ENCODE measurements around the gene KCNK5.

KCNK5 gene

DNA sequence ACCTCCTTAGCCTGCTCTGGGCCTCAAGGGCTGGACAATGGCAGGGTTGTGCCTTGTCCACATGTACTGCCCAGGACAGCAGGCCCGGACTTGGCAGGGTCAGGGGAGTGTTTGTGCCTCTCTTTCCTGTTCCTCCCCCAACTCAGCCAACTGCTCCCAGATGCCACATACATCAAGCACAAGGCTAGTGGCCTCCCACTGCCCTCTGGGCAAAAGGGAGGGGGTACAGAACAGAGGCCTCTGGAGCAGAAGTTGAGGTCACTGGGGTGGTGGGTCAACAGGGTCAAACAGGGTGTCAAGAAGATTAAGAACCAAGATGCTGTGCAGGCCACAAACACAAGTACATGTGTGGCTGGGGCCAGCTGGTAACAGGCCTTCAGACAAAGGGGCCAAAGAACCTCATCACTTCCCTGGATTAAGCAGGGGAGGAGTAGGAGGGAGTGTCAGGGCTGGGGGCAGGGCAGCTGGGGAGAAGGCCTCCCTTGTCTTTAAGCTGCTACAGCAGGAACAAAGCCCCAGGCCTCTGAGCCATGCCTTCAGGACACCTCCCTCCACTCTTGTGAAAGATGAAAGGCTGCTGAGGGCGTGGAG is 36.0 kb downstream of the KCNK5 start:
- H3K9me3 ChIP-seq (ENCODE audit: control insufficient read depth in 5 of 5, low read length in 5 of 5): peaks cover 0 to 4% (median 0%) of the 10 kb centered on the region in 5 donors
- H3K4me1 ChIP-seq (ENCODE audit: control insufficient read depth in 5 of 5, insufficient read depth in 5 of 5, low read length in 5 of 5): peaks cover 0 to 4% (median 0%) of the 10 kb centered on the region in 5 donors
- H3K36me3 ChIP-seq (ENCODE audit: control insufficient read depth in 5 of 5, insufficient read depth in 5 of 5, low read length in 5 of 5): peaks cover 0 to 14% (median 11%) of the 10 kb centered on the region in 5 donors
- H3K9ac ChIP-seq (ENCODE audit: low read length in 5 of 5): no peak overlapping the region
- no peaks in the 10 kb centered on the region for H3K27me3 ChIP-seq (ENCODE audit: control insufficient read depth in 5 of 5, insufficient read depth in 4 of 5, low read length in 5 of 5)
- H3K4me3 ChIP-seq (ENCODE audit: low read depth in 1 of 5, low read length in 5 of 5): no peak overlapping the region
- H3K27ac ChIP-seq (ENCODE audit: low read depth, low read length): no peak overlapping the region

DNA sequence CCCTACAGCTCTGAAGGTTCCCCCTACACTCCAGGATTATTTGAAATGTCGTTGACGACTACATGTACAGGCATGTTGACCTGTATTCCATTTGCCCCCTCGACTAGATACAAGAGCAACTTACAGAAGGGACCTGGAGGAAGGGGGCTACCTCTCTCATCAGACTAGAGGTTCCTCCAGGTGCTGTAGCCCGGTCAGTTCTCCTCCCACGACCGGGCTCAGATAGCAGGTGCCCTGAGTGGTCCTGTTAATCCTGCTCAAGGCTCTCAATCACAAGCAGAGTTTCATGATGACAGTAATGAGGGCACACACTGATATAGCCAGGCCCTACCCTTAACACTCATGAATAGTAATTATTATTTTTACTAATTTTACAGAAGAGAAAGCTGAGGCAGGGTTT is 36.5 kb downstream of the KCNK5 start:
- H3K9me3 ChIP-seq (ENCODE audit: control insufficient read depth in 5 of 5, low read length in 5 of 5): peaks cover 0 to 4% (median 0%) of the 10 kb centered on the region in 5 donors
- peaks cover 0 to 14% (median 11%) of the 10 kb centered on the region in 5 donors for H3K36me3 ChIP-seq (ENCODE audit: control insufficient read depth in 5 of 5, insufficient read depth in 5 of 5, low read length in 5 of 5)
- H3K27ac ChIP-seq (ENCODE audit: low read depth, low read length): no peak overlapping the region
- no peak overlapping the region for H3K4me3 ChIP-seq (ENCODE audit: low read depth in 1 of 5, low read length in 5 of 5)
- no peak overlapping the region for H3K9ac ChIP-seq (ENCODE audit: low read length in 5 of 5)
- H3K4me1 ChIP-seq (ENCODE audit: control insufficient read depth in 5 of 5, insufficient read depth in 5 of 5, low read length in 5 of 5): peaks cover 0 to 4% (median 0%) of the 10 kb centered on the region in 5 donors
- H3K27me3 ChIP-seq (ENCODE audit: control insufficient read depth in 5 of 5, insufficient read depth in 4 of 5, low read length in 5 of 5): no peaks in the 10 kb centered on the region

DNA sequence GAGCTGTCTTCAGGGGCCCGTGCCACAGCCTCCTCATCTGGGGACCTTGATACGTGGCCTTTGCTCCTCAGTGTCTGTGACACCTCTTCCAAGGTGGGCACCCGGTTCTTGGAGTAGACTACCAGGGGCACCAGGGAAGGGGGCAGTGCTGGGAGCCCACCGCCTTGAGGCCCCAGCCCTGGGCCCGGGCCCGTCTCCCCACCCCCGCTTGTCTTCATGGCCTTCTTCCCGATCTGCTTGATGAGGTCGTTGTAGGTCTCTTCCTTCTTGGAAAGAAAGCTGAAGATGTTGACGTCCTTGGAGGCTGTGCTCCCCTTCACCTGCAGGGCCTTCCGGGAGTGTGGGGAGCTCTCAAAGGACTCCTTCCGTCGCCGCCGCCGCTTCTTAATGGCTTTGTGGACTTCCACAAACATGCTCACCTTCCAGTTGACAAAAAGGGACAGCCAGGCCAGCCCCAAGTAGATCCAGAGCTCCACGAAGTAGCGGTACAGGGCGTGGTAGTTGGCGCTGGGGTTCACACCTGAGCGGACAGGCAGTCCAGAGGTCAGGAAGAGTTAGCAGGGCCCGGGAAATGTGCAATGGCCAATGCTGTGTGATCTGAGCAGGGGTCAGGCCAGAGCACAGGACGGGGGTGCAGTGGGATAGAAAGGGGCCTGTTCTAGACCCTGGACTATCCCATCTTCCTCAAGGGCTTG is 37.9 kb downstream of the KCNK5 start:
- Histone ChIP-seq H3K9me3 (ENCODE audit: control insufficient read depth in 5 of 5, low read length in 5 of 5) (peaks cover 0 to 4% (median 0%) of the 10 kb centered on the region in 5 donors), H3K9ac (ENCODE audit: low read length in 5 of 5) (no peak overlapping the region), H3K4me3 (ENCODE audit: low read depth in 1 of 5, low read length in 5 of 5) (no peak overlapping the region), H3K27ac (ENCODE audit: low read depth, low read length) (no peak overlapping the region), H3K36me3 (ENCODE audit: control insufficient read depth in 5 of 5, insufficient read depth in 5 of 5, low read length in 5 of 5) (peaks cover 0 to 14% (median 11%) of the 10 kb centered on the region in 5 donors), H3K27me3 (ENCODE audit: control insufficient read depth in 5 of 5, insufficient read depth in 4 of 5, low read length in 5 of 5) (no peaks in the 10 kb centered on the region), H3K4me1 (ENCODE audit: control insufficient read depth in 5 of 5, insufficient read depth in 5 of 5, low read length in 5 of 5) (peaks cover 0 to 4% (median 0%) of the 10 kb centered on the region in 5 donors)

DNA sequence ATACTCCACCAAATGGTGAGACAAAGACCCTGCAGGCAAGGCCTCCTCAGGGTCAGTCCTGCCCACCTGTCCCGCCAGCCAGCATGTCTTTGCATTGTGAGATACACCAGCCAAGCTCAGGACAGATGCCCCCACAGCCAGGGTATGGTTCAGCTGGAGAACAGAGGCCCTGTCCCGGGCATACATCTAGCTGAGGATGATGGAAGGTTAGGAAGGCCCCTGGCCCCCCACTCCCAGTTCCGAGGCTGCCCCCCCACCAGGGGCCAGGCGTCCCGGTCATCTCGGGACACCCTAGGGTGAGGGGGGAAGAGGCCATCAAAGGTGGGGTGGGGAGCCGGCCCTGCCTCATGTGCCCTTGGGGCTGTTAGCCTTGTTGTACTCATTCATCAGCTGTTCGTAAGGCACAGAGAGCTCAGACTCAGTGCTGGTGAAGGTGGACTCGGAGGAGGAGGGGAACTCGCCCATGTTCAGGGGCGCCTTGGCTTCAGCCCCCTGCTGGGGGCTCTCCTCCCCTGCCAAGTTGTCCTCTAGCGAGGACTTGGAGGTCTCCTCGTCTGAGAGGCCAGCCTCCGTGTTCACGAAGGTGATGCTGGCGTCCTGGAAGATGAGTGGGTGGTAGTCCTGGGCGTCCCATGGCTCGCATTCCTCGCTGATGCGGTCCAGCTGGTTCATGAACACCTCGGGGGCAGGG is 38.6 kb downstream of the KCNK5 start:
- no peak overlapping the region for H3K4me3 ChIP-seq (ENCODE audit: low read depth in 1 of 5, low read length in 5 of 5)
- H3K36me3 ChIP-seq (ENCODE audit: control insufficient read depth in 5 of 5, insufficient read depth in 5 of 5, low read length in 5 of 5): peaks cover 0 to 14% (median 11%) of the 10 kb centered on the region in 5 donors
- peaks cover 0 to 4% (median 0%) of the 10 kb centered on the region in 5 donors for H3K9me3 ChIP-seq (ENCODE audit: control insufficient read depth in 5 of 5, low read length in 5 of 5)
- no peaks in the 10 kb centered on the region for H3K27me3 ChIP-seq (ENCODE audit: control insufficient read depth in 5 of 5, insufficient read depth in 4 of 5, low read length in 5 of 5)
- peaks cover 0 to 4% (median 0%) of the 10 kb centered on the region in 5 donors for H3K4me1 ChIP-seq (ENCODE audit: control insufficient read depth in 5 of 5, insufficient read depth in 5 of 5, low read length in 5 of 5)
- H3K27ac ChIP-seq (ENCODE audit: low read depth, low read length): no peak overlapping the region
- no peak overlapping the region for H3K9ac ChIP-seq (ENCODE audit: low read length in 5 of 5)

DNA sequence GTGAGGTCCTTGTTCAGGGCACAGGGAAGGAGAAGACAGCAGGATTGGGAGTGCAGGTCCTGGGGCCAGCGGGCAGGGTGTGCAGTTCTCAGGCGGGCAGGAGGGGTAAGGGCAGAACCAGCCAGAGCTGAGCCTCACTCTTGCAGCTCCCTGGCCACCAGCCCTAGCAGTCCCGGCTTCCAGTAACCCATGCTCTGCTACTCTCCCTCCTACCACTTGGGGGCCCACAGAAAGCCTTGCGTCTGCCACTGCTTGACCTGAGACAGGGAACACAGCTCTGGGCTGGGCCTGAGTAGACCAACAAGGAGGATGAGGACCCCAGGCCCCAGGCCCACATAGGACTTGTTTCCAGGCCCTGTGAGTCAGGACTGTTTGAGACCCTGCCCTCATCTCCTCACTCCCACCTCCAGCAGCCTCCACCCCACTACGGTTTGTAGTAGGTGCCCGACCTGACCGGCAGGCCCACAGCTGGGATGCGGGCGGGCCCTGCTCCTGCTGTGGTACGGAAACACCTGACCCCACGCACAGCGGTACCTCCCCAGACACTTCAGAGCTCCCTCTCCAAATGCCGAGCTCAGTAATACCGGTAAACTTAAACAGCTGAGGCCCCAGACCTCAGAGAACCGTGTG is 39.2 kb downstream of the KCNK5 start:
- H3K9ac ChIP-seq (ENCODE audit: low read length in 5 of 5): no peak overlapping the region
- no peaks in the 10 kb centered on the region for H3K27me3 ChIP-seq (ENCODE audit: control insufficient read depth in 5 of 5, insufficient read depth in 4 of 5, low read length in 5 of 5)
- H3K4me1 ChIP-seq (ENCODE audit: control insufficient read depth in 5 of 5, insufficient read depth in 5 of 5, low read length in 5 of 5): peaks cover 0 to 4% (median 0%) of the 10 kb centered on the region in 5 donors
- H3K9me3 ChIP-seq (ENCODE audit: control insufficient read depth in 5 of 5, low read length in 5 of 5): peaks cover 0 to 1% (median 0%) of the 10 kb centered on the region in 5 donors
- H3K4me3 ChIP-seq (ENCODE audit: low read depth in 1 of 5, low read length in 5 of 5): no peak overlapping the region
- H3K27ac ChIP-seq (ENCODE audit: low read depth, low read length): no peak overlapping the region
- H3K36me3 ChIP-seq (ENCODE audit: control insufficient read depth in 5 of 5, insufficient read depth in 5 of 5, low read length in 5 of 5): peaks cover 0 to 11% (median 7%) of the 10 kb centered on the region in 5 donors

DNA sequence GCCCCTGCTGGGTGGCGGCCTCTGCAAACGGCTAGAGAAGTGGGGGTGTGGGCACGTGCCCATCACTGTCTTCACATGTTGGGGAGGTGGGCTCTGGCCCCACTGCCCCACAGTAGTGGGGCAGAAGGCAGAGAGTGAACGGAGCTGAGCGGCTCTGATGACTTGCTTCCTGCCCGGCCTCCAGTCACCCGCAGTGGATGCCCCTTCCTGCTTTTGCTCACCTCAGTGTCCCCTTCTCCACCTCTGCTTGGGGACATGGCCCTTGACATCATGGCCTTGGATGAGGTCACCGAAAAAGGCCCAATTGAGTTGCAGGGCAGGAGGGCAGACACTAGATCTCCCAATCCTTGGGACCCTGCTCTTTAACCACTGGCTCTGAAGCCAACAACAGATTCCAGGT is 40.1 kb downstream of the KCNK5 start:
- Histone ChIP-seq H3K36me3 (ENCODE audit: control insufficient read depth in 5 of 5, insufficient read depth in 5 of 5, low read length in 5 of 5) (peaks cover 0 to 7% (median 5%) of the 10 kb centered on the region in 5 donors), H3K4me3 (ENCODE audit: low read depth in 1 of 5, low read length in 5 of 5) (no peak overlapping the region), H3K27ac (ENCODE audit: low read depth, low read length) (no peak overlapping the region), H3K27me3 (ENCODE audit: control insufficient read depth in 5 of 5, insufficient read depth in 4 of 5, low read length in 5 of 5) (no peaks in the 10 kb centered on the region), H3K9ac (ENCODE audit: low read length in 5 of 5) (no peak overlapping the region), H3K4me1 (ENCODE audit: control insufficient read depth in 5 of 5, insufficient read depth in 5 of 5, low read length in 5 of 5) (peaks cover 0 to 4% (median 0%) of the 10 kb centered on the region in 5 donors), H3K9me3 (ENCODE audit: control insufficient read depth in 5 of 5, low read length in 5 of 5) (no peaks in the 10 kb centered on the region)

DNA sequence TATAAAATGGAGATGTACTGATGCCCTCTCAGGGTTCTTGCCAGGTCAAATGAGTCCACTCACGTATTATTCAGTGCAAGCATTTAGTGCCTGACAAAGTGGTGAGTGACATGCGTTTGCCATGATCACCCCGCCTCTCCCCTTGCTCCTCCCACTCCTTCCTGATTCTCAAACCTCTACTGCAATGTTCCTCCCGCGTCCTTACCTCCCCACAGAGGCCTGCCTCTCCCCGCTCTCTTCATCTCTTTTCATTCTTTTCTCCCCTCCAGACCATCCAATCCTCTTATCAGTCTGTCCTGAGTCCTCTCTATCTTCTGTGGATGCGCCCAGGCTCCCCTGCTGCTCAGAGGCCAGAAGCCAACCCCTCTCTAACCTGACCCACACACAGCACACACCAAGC is 40.7 kb downstream of the KCNK5 start:
- H3K4me3 ChIP-seq (ENCODE audit: low read depth in 1 of 5, low read length in 5 of 5): no peak overlapping the region
- no peaks in the 10 kb centered on the region for H3K9me3 ChIP-seq (ENCODE audit: control insufficient read depth in 5 of 5, low read length in 5 of 5)
- peaks cover 0 to 7% (median under 1%) of the 10 kb centered on the region in 5 donors for H3K36me3 ChIP-seq (ENCODE audit: control insufficient read depth in 5 of 5, insufficient read depth in 5 of 5, low read length in 5 of 5)
- H3K4me1 ChIP-seq (ENCODE audit: control insufficient read depth in 5 of 5, insufficient read depth in 5 of 5, low read length in 5 of 5): peaks cover 0 to 4% (median 0%) of the 10 kb centered on the region in 5 donors
- H3K27me3 ChIP-seq (ENCODE audit: control insufficient read depth in 5 of 5, insufficient read depth in 4 of 5, low read length in 5 of 5): no peaks in the 10 kb centered on the region
- H3K27ac ChIP-seq (ENCODE audit: low read depth, low read length): no peak overlapping the region
- no peak overlapping the region for H3K9ac ChIP-seq (ENCODE audit: low read length in 5 of 5)

DNA sequence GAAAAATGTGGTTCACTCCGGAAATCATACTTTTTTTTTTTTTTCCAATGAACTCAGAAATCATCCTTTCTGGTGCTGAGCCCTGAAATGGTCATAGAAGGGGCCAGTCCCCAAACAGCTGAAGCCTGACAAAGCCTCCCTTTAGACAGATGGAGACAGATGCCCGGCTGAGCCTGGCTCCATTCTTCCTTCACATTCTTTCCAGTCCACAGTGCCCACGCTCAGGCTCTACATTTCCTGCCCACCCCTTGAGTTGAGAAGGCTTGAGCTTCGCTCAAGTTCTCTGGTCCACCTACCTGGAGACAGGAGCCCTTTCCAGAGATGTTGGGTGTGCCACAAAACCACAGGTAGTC is 41.2 kb downstream of the KCNK5 start:
- Histone ChIP-seq H3K9me3 (ENCODE audit: control insufficient read depth in 5 of 5, low read length in 5 of 5) (no peaks in the 10 kb centered on the region), H3K9ac (ENCODE audit: low read length in 5 of 5) (no peak overlapping the region), H3K4me1 (ENCODE audit: control insufficient read depth in 5 of 5, insufficient read depth in 5 of 5, low read length in 5 of 5) (peaks cover 0 to 4% (median 0%) of the 10 kb centered on the region in 5 donors), H3K36me3 (ENCODE audit: control insufficient read depth in 5 of 5, insufficient read depth in 5 of 5, low read length in 5 of 5) (peaks cover 0 to 7% (median 0%) of the 10 kb centered on the region in 5 donors), H3K4me3 (ENCODE audit: low read depth in 1 of 5, low read length in 5 of 5) (no peak overlapping the region), H3K27me3 (ENCODE audit: control insufficient read depth in 5 of 5, insufficient read depth in 4 of 5, low read length in 5 of 5) (no peaks in the 10 kb centered on the region), H3K27ac (ENCODE audit: low read depth, low read length) (no peak overlapping the region)

DNA sequence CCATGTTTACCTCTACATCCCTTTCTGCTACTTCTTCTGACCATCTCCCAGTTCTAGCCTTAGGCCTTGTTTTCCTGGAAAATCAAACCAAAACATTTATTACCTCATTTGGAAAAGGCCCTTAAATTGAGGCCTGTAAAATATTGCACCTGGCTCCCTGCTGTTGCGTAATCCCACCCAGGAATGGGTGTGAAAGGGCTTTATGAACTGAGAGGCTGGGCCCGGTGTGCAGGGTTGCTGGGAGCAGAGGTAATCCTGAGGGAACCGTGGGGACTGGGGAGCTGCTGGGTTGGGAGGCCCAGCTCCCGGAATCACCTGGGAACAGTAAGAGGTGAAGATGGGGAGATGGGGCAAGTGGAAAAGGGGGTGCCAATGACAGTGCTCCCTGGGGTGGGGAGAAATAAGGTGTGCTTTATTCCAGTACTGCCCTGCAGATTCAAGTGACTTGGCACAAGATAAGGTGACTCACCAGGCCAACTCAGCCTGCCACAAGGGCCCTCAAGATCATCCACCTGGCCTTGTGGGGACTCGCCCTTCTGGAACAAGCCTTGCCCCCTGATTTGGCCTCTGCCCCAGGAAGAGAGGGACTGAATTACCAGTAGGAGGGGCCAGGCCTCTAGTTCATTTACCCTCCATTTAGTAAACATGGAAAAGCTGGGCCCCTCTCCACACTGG is 44.2 kb downstream of the KCNK5 start:
- Histone ChIP-seq H3K4me3 (ENCODE audit: low read depth in 1 of 5, low read length in 5 of 5) (no peak overlapping the region), H3K4me1 (ENCODE audit: control insufficient read depth in 5 of 5, insufficient read depth in 5 of 5, low read length in 5 of 5) (peaks cover 0 to 4% (median 0%) of the 10 kb centered on the region in 5 donors), H3K27me3 (ENCODE audit: control insufficient read depth in 5 of 5, insufficient read depth in 4 of 5, low read length in 5 of 5) (no peaks in the 10 kb centered on the region), H3K27ac (ENCODE audit: low read depth, low read length) (no peak overlapping the region), H3K9ac (ENCODE audit: low read length in 5 of 5) (no peak overlapping the region), H3K9me3 (ENCODE audit: control insufficient read depth in 5 of 5, low read length in 5 of 5) (no peaks in the 10 kb centered on the region), H3K36me3 (ENCODE audit: control insufficient read depth in 5 of 5, insufficient read depth in 5 of 5, low read length in 5 of 5) (no peaks in the 10 kb centered on the region)

Measured in subcutaneous abdominal adipose tissue (tissue), 5 donors.